HG03045 (cell line): ENCODE data around the gene EFCAB13.
"Not testable (repeated sequence)": the region's sequence is repeated elsewhere in the genome, so short reads cannot be mapped to it uniquely, and the experiment has no call there.

ENCODE experiments used
- ATAC-seq: cut with Tn5 transposase; IDR thresholded peaks from one replicate; pipeline ENCODE4 v1.9.1; 2021; ENCODE audit warnings: mild to moderate bottlenecking, moderate library complexity; ENCODE audit not compliant: unreplicated experiment

The EFCAB13 gene

GRCh38 chr17:47324224-47325020 is 667 bp downstream of the EFCAB13 start:
- peak; percentile 46 for ATAC-seq

- no peak for ATAC-seq
Observed at GRCh38 chr17:47325176-47325575, 1.4 kb downstream of the EFCAB13 start.

- ATAC-seq, result no peak
Observed at GRCh38 chr17:47330548-47330947, 6.8 kb downstream of the EFCAB13 start.

GRCh38 chr17:47332287-47332686 is 8.5 kb downstream of the EFCAB13 start:
- no peak for ATAC-seq

GRCh38 chr17:47335101-47335936 is 11.6 kb downstream of the EFCAB13 start:
- no peak for ATAC-seq

GRCh38 chr17:47338026-47338425 is 14.3 kb downstream of the EFCAB13 start:
- ATAC-seq, result no peak

GRCh38 chr17:47352848-47353247 is 29.1 kb downstream of the EFCAB13 start:
- ATAC-seq, result no peak

GRCh38 chr17:47358652-47359051 is 34.9 kb downstream of the EFCAB13 start:
- ATAC-seq, result no peak

GRCh38 chr17:47363171-47363570 is 39.4 kb downstream of the EFCAB13 start:
- no peak for ATAC-seq

- no peak for ATAC-seq
Observed at GRCh38 chr17:47367257-47367656, 43.5 kb downstream of the EFCAB13 start.

- no peak for ATAC-seq
Observed at GRCh38 chr17:47368262-47368661, 44.5 kb downstream of the EFCAB13 start.

GRCh38 chr17:47370899-47371298 is 47.1 kb downstream of the EFCAB13 start:
- ATAC-seq, result not testable (repeated sequence)

- no peak for ATAC-seq
Observed at GRCh38 chr17:47373002-47373401, 49.2 kb downstream of the EFCAB13 start.

GRCh38 chr17:47376247-47376646 is 52.5 kb downstream of the EFCAB13 start:
- ATAC-seq, result no peak

- ATAC-seq, result no peak
Observed at GRCh38 chr17:47388825-47389224, 65.1 kb downstream of the EFCAB13 start.

GRCh38 chr17:47397532-47398128 is 73.9 kb downstream of the EFCAB13 start:
- not testable (repeated sequence) for ATAC-seq

GRCh38 chr17:47400333-47400732 is 76.6 kb downstream of the EFCAB13 start:
- no peak for ATAC-seq

- no peak for ATAC-seq
Observed at GRCh38 chr17:47401100-47401499, 77.3 kb downstream of the EFCAB13 start.

GRCh38 chr17:47404006-47404405 is 80.3 kb downstream of the EFCAB13 start:
- ATAC-seq, result no peak

- ATAC-seq, result no peak
Observed at GRCh38 chr17:47404875-47405274, 81.1 kb downstream of the EFCAB13 start.

- ATAC-seq, result no peak
Observed at GRCh38 chr17:47413872-47414271, 90.1 kb downstream of the EFCAB13 start.

- no peak for ATAC-seq
Observed at GRCh38 chr17:47414612-47415011, 90.9 kb downstream of the EFCAB13 start.
